NT2/D1 (cell line): ENCODE measurements around the gene MTCH1.

Experiments used
- SUZ12 ChIP-seq: IDR thresholded peaks from 2 replicates; pipeline ENCODE4 v1.6.1; 2011; ENCODE audit not compliant: insufficient read length, insufficient read depth; ENCODE audit errors: extremely low read depth
- YY1 ChIP-seq: IDR thresholded peaks from 2 replicates; pipeline ENCODE4 v1.6.1; 2011; ENCODE audit not compliant: insufficient read length, insufficient read depth

- no peak for TF ChIP-seq SUZ12
- no peak for TF ChIP-seq YY1
Measured at GRCh38 chr6:36925809-36926208, 60.2 kb downstream of the MTCH1 start.
